Erythroblast (primary cell): ENCODE results near the gene SYT15.
"Not testable (repeated sequence)": the region's sequence is repeated elsewhere in the genome, so short reads cannot be mapped to it uniquely, and the experiment has no call there.

Source experiments
- DNase-seq, 2 experiments: peaks; one replicate each; lab custom pipeline; 2025; lab: John Stamatoyannopoulos, UW
- GATA1 ChIP-seq: IDR thresholded peaks from 2 replicates; pipeline ENCODE4 v1.6.1; 2011; ENCODE audit warnings: low read depth, mild to moderate bottlenecking, control low read depth, low read length, moderate library complexity
- POLR2A ChIP-seq: IDR thresholded peaks from 2 replicates; pipeline ENCODE4 v1.6.1; 2011; ENCODE audit warnings: mild to moderate bottlenecking, low read length

The SYT15 gene

GRCh38 chr10:46578474-46579178 is at the start of gene SYT15:
Gene SYT15, plus strand, starts transcription at chr10:46579128. Its CDS starts 41 bp downstream, at chr10:46579169.
- DNase-seq, result not testable (repeated sequence)

DNA sequence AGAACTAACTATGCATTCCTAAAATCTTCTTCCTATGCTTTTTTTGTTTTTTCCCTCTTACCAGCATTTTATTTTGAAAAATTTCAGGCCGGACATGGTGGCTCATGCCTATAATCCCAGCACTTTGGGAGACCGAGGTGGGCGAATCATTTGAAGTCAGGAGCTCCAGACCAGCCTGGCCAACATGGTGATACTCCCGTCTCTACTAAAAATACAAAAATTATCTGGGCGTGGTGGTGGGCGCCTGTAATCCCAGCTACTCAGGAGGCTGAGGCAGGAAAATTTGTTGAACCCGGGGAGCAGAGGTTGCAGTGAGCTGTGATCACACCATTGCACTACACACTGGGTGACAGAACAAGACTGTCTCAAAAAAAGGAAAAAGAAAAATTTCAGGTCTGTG is 49.2 kb upstream of the SYT15 start:
- not testable (repeated sequence) for DNase-seq

- no peak for TF ChIP-seq POLR2A
- TF ChIP-seq GATA1, result no peak
- no peak for DNase-seq
These were observed 48.4 kb upstream of the SYT15 start for GRCh38 chr10:46530249-46531186.

DNA sequence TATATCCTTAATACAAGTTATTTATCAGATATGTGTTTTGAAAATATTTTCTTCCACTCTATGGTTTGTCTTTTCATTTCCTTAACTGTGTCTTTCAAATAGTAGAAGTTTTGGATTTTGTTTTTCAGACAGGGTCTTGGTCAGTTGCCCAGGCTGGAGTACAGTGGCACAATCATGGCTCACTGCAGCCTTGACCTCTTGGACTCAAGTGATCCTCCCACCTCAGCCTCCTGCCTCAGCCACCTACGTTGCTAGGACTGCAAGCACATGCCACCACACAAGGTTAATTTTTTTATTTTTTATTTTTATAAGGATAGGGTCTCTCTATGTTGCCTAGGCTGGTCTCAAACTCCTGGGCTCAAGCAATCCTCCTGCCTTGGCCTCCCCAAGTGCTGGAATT is 46.7 kb upstream of the SYT15 start:
- not testable (repeated sequence) for DNase-seq

DNA sequence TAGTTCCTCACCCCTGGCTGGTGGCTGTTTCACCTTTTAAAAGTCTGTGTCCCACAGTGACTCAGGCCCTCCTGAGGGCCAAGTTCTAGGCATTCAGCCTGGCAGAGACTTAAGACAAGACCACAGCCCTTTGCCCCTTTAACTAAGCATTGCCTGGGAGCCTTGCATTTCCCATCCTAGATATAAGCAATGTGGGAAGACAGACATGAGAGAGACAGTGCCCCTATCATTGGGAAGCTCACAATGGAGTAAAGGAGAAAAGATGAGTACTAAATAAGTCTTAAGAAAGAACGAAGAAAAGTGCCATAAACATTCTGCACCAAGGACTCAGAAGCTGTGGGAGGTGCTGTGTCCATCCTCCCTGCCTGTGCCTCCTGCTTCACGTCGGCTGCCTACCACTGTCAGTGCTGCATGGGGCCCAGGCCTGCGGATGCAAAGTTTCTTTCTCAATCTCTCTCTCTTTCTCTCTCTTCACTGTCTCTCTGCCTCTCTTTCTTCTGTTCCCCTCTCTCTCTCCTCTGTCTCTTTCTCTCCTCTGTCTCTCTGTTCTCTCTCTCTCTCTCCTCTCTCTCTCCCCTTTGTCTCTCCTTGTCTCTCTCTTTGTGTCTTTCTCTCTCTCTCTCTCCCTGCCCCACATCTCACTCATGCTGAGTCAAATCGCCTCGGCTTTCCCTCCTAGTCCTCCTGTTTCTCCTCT is 44.0 kb upstream of the SYT15 start:
- DNase-seq, result no peak
- TF ChIP-seq POLR2A (no peak), GATA1 (no peak)

GRCh38 chr10:46536171-46536570 is 42.8 kb upstream of the SYT15 start:
- no peak for DNase-seq
- TF ChIP-seq POLR2A (no peak), GATA1 (no peak)

GRCh38 chr10:46536781-46537180 is 42.1 kb upstream of the SYT15 start:
- DNase-seq, result no peak

DNA sequence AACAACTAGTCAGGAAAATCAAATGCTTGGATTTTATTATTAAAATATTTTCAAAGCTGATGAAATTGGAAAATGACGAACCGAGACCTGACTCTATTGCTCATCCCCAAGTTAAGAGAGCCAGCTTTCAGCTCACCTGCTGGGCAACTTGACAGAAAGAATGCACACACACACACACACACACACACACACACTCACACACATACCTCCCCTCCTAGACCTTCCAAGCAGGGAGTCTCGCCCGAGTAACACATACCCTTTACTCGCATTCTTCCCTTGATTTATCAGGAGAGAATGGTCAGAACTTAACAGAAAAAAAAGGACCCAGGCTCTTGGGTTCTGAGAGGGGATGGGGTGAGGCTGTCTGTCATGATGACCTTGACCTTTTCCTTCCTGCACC is 41.6 kb upstream of the SYT15 start:
- DNase-seq, result no peak
- no peak for TF ChIP-seq GATA1
- no peak for TF ChIP-seq POLR2A

More at GRCh38 chr10:46536781-46537180, 42.1 kb upstream of the SYT15 start:
- TF ChIP-seq POLR2A (no peak), GATA1 (no peak)

GRCh38 chr10:46538155-46538554 is 40.8 kb upstream of the SYT15 start:
- TF ChIP-seq POLR2A, result no peak
- TF ChIP-seq GATA1, result no peak
- no peak for DNase-seq

GRCh38 chr10:46538717-46539426 is 40.1 kb upstream of the SYT15 start:
- no peak for DNase-seq
- no peak for TF ChIP-seq GATA1
- no peak for TF ChIP-seq POLR2A

DNA sequence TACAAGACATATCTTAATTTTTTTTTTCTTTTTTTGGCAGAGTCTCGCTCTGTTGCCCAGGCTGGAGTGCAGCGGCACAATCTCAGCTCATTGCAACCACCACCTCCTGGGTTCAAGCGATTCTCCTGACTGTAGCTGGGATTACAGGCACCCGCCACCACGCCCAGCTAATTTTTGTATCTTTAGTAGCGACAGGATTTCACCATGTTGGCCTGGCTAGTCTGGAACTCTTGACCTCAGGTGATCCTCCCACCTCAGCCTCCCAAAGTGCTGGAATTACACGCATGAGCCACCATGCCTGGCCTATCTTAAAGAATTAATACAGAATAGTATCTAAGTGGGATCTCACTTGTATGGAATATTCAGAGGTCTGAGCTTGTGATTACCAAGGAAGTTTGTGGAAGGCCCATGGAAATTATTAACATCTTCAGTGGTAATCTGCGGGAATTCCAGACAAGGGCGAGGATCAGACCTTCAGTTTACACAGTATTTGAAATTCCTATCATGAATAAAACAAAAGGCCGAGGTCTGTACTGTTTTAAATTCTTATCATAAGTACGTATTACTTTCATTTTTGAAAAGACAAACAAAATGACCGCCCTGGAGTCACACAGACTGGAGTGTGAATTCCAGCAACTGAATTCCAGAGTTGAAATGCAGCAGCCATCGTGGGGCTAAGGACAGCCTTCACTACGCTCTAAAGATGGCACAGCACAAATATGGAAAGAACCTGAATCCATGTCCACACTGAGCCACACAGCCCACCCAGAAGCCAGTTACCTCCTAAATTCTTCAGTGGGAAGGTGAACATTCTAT is 39.1 kb upstream of the SYT15 start:
- TF ChIP-seq POLR2A (no peak), GATA1 (no peak)
- no peak for DNase-seq

DNA sequence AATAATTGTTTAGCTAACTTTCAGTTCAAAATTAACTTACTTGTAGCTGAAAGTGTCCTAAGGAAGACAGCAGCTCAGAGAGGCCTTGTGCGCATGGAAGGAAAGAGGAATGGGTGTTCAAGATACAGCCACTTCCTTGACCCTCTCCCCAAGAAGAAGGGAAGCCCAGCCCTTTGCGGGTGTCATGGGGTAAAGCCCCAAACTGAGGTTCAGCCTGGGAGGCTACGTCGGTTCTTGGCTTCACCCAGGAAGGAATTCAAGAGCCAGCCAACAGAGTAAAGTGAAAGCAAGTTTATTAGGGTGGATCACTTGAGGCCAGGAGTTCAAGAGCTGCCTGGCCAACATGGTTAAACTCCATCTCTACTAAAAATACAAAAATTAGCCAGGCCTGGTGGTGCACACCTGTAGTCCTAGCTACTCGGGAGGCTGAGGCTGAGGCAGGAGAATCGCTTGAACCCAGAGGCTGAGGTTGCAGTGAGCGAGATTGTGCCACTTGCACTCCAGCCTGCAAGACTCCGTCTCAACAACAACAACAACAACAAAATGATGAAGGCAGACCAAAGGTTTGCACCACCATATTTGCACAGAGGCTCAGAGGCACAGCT is 38.4 kb upstream of the SYT15 start:
- DNase-seq, result no peak
- TF ChIP-seq POLR2A, result no peak
- no peak for TF ChIP-seq GATA1
